ENCODE measurements around the gene CAV2.

DNA sequence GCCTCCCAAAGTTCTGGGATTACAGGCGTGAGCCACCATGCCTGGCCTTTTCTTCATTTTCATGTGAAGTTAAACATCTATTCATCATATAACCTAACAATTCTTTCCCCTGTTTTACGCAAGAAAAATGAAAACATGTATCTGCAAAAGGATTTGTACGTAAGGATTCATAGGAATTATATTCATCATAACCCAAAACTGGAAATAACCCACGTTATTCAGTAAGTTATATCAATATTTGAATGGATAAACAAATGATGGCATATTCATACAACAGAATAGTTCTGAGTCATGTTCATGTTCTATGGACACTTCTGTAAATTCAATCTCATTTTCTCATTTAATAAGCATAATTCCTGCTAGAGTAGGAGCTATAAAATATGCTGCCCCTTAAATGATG is 35.2 kb upstream of the CAV2 start:
- no peak for TF ChIP-seq CHD1 (IDR thresholded peaks at IDR 0.05; ENCODE audit: low read depth, low read length)
- no peak for TF ChIP-seq GABPA (IDR thresholded peaks at IDR 0.05; ENCODE audit: borderline replicate concordance, insufficient read depth, low read length)
- TF ChIP-seq CTCF (IDR thresholded peaks at IDR 0.05; ENCODE audit: control extremely low read depth in 1 of 3, insufficient read depth in 1 of 3, low read depth in 1 of 3, low read length in 3 of 3), result no peak
- no peak for TF ChIP-seq RFX5 (IDR thresholded peaks at IDR 0.05; ENCODE audit: borderline replicate concordance, low read depth, low read length)
- TF ChIP-seq BRCA1 (IDR thresholded peaks at IDR 0.05; ENCODE audit: low read depth, low read length), result no peak
- no peak for TF ChIP-seq POLR2A (IDR thresholded peaks at IDR 0.05; ENCODE audit: control extremely low read depth in 1 of 2, low read depth in 2 of 2, low read length in 2 of 2)
